ACHN (cell line): Measurements from ENCODE around the gene MYO15A.

Experiments used
- DNase-seq: peaks from one replicate; pipeline ENCODE4 v3.0.0-alpha.2; 2015
- in situ Hi-C: cut with HindIII; loops from 2 replicates; pipeline ENCODE4 v1.10.0; 2017; ENCODE audit warnings: low sequenced_read_pairs, low pct_ligation_motif_present, low pct_unique_long_range_greater_than_20kb

Gene MYO15A

DNA sequence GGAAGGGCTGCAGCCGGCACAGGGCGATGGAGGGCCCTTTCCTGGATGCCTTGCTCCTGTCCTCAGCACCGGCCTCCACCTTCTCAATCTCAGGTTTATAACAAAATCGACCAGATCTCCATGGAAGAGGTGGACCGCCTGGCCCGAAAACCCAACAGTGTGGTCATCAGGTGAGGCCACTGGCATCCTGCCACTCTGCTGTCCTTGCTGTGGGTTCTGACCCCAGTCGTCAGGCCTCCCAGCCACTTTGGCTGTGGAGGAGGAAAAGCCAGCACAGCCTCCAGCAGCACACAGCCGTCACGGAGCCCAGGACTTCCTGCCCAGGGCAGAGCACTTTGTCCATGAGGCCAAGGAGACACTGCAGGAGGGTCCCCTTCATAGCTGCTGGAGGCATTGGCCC, 6.7 kb upstream of the MYO15A start:
- in situ Hi-C loops = no loop called here
- DNase-seq = no peak

DNA sequence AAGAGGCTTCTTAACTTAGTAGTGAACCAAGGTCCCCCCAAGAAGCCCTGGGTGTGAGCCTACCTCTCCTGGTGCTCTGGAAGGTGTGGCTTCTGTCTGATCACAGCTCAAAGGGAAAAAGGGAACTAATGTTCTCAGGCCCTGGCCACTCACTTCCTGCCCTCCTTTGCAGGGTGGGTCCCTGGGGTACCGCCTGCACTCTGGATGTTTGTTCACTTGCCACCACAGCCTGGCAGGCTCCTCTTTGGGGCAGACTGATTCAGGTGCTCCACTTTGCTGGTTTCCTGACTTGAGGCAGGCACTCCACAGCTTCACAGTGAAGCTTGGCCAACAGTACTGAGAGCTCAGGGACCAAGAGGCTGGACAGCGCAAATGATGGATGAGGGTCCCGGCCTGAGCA, 5.9 kb upstream of the MYO15A start:
- in situ Hi-C loops = no loop called here
- no peak for DNase-seq

DNA sequence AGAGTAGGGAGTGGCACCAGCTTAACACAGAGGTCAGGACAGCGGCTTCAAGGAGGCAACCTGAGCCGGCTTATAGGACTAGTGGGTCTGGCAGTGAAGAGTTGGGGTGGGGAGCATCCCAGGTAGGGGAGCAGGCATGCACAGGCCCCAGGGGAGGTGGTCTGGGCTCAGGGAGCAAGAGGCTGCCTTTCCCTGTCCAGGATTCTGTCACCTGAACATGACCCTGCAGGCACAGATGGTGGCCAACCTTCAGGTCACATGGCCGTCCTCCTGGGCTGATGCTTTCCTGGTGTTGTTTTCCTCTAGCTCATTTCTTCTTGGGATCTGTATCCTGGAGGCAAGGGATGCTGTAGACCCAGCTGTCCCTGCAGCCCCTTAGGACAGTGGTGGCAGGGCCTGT, 3.5 kb upstream of the MYO15A start:
- in situ Hi-C loops = no loop called here
- no peak for DNase-seq

DNA sequence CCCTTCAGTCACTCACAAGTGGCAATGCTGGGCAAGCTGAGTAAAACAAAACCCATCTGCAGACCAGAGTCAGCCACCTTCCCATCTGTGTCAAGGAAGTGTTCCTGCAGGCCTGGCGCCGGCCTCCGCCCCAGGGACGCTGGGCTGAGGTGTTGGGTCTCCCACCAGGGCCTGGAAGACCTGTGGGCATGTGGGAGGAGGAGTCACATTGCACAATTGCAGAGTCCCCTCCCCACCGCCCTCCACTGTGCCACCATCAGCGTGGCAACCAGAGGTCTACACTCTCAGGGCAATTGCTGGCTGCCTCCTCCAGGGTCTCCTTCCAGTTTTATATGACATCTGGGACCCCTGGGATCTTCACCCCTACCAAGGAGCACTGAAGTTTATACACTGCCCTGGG, 3.0 kb upstream of the MYO15A start:
- DNase-seq = no peak
- in situ Hi-C loops = no loop called here

DNA sequence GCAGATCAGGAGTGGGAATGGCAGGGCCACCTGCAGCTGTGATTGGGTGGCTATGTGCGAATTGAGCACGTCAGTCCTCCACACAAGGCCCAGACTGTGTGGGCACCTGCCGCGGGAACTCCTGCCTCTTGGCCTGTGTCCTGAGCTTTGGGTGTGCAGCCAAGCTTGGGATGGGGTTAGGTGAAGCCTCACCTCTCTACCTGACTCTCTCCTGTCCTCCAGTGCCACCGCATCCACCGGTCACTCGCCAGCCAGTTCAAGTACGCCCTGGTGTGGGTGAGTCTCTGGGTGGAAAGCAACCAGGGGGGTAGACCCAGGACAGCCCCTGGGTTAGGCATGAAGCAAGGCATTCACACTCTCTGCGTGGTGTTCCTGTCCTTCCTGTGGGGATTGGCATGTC, 2.3 kb upstream of the MYO15A start:
- DNase-seq = no peak
- in situ Hi-C loops = no loop called here

DNA sequence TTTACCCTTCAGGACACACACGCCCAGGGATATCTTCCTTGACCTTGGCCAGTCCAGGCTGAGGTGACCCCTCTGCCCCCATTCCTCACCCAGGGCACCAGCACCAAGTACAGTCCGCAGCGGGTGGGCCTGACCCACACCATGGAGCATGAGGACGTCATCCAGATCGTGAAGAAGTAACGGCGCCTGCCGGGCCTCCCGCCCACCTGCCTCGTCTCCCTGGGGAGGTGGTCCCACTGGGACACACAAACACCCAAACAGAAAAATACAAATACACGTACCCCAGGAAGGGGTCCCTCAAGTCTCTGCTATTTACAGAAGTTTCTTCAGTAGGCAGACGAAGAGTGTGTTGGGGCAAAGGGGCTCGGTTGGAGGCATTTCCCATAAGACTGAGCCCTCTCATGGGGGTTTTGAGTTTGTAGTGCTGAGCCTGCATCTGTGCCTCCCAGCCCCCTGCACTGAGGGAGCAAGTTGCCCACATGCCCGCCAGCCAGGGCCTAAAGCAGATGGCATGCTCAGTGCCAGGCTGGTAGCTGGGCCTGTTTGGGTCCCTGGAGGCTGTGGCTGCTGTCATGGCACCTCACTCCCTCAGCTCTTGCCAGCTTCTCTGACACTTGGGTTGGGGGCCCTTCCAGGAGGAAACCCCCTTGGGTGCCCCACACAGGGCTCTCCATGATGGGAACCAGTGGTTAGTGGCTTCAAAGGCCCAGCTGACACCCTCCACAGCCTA, 1.3 kb upstream of the MYO15A start:
- DNase-seq = no peak
- in situ Hi-C loops = no loop called here

DNA sequence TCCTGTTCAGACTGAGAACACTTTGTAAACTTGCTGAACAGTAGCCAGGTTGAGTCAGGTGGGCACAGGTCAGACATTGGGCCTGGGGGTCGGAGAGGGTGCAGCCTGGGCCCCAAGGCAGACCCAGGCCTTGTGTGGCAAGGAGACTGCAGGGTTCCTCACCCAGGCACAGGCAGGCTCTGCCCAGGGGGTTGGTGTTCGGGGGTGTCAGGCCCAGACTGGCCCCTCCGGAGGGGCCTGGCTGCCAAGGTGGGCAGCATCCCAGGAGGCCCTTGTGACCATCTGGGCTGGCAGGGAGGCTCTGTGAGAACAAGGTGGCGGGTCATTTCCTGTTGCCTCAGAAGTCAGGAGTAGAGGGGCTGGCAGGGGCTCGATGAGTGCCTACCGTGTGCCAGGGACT, 585 bp upstream of the MYO15A start:
- in situ Hi-C loops = no loop called here
- DNase-seq = no peak

DNA sequence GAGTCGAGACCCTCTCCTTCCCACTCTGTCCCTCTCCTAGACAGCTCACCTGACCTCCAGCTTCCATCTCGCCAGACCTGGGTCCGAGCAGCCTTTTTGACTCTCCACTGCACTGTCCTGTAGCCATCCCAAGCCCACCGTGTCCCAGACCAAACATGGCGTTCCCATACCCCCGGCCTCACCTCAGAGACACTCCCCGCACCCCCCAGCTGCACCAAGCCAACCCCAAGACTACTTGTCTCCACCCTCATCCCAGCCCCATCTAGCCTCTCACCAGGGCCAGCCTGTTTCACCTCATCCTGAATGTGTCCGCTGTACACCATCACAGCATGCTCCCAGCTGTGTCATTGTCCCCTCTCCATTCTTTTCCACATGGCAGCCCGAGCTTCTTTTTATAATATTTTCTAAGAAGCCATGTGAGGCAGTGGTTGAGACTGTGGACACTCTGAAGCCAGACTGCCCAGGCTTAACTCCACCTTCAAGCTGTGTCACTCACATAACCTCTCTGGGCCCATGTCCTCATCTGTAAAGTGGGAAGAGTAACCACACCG, 1.5 kb downstream of the MYO15A start:
- in situ Hi-C loops = no loop called here
- no peak for DNase-seq

DNA sequence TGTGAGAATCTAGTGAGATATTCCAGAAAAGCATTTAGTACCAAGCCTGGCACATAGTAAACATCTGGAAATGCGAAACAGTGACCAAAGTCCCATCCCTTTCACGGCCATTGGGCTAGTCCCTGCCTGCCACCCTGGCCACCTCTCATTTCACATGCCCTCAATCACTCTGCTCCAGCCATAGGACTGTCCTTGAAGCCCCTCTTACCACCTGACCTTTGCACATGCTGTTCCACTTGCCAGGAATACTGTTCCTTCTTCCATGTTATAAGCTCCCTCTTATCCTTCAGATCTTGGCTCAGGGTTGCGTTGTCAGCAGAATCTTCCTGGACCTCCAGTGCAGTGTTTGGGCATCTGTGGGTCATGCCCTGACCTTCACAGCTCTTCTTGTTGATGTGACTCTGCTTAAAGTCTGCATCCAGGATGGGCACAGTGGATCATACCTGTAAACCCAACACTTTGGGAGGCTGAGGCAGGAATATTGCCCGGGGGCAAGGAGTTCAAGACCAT, 2.1 kb downstream of the MYO15A start:
- in situ Hi-C loops = no loop called here

DNA sequence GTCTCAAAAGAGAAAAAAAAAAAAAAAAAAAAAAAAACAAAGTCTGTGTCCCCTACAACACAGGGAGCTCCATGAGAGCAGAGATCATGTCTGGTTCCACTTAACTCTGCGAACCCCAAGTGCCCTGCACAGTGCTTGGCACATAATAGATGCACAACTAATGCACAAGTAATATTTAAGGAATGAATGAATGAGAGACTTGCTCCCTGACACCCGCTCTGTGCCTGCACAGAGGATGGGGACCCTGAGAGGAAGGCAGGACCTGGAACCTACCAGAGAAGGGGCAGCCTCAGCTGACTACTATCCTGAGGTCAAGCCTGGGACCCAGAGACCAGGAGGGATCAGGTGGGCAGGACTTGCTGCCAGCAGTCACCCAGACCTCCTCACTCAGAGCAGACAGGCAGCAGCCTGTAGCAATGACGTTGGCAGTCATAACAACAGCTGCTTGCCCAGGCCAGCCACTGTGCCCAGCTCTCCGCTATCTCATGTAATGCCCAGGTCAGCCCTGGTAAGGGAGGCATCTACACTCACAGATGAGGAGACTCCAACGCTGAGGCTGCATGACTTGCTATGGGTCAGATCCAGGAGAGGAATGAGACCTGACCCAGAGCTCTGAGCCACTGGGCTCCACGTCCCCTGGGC, 2.9 kb downstream of the MYO15A start:
- in situ Hi-C loops = no loop called here
- DNase-seq = no peak

More for the DNA sequence above, 2.1 kb downstream of the MYO15A start:
- no peak for DNase-seq

DNA sequence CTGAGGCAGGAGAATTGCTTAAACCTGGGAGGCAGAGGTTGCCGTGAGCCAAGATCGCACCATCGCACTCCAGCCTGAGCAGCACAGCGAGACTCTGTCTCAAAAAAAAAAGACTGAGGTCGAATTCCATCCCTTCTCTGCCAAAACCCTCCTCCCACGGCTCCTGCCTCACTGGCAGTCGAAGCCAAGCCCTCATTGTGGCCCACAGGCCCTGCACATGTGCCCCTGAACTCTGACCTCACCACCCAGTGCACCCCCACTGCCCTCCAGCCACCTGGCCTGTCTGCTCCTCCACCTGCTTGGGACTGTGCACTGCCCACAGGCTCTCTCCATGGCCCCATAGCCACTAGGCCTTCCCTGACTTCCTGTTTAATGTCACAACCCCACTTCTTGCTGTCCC, 7.0 kb downstream of the MYO15A start:
- in situ Hi-C loops = no loop called here
- DNase-seq = no peak

DNA sequence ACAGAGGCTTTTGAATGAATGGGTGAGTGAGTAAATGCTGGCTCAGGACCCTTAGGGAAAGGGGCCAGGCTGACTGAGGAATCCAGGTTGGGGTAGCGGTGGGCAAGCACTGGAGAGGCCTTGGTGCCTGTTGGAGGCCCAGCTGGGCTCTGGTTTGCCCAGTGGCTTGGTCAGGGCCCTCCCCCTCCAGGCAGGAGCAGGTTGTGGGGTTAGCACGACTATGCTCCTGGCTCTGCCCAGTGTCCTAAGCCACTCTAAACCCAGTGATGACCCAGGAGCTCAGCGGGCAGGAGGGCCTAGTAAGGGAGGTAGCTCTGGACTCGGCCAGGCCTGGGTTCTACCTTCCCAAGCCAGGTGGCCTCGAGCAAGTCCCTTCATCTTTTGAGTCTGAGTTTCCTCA, 7.5 kb downstream of the MYO15A start:
- DNase-seq = no peak
- in situ Hi-C loops = no loop called here

DNA sequence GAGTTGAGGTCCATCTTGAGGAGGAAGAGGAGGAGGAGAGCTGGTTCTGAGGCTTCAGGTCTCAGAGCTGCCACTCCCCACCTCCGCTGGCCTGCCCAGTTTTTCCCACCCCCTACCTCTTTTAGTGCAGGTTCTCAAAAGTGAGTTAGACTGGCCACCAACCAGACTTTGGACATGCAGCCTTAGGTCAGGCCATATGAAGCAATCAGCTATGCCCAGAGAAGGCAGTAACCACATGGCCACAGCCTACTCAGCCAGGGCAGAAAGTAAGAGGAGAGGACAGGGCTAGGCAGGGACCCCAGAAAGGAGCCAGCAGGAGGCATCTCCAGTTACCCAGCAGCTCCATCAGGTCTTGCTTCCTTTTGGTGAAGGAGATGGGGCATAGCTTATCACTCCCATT, 9.0 kb downstream of the MYO15A start:
- in situ Hi-C loops = no loop called here
- DNase-seq = no peak

DNA sequence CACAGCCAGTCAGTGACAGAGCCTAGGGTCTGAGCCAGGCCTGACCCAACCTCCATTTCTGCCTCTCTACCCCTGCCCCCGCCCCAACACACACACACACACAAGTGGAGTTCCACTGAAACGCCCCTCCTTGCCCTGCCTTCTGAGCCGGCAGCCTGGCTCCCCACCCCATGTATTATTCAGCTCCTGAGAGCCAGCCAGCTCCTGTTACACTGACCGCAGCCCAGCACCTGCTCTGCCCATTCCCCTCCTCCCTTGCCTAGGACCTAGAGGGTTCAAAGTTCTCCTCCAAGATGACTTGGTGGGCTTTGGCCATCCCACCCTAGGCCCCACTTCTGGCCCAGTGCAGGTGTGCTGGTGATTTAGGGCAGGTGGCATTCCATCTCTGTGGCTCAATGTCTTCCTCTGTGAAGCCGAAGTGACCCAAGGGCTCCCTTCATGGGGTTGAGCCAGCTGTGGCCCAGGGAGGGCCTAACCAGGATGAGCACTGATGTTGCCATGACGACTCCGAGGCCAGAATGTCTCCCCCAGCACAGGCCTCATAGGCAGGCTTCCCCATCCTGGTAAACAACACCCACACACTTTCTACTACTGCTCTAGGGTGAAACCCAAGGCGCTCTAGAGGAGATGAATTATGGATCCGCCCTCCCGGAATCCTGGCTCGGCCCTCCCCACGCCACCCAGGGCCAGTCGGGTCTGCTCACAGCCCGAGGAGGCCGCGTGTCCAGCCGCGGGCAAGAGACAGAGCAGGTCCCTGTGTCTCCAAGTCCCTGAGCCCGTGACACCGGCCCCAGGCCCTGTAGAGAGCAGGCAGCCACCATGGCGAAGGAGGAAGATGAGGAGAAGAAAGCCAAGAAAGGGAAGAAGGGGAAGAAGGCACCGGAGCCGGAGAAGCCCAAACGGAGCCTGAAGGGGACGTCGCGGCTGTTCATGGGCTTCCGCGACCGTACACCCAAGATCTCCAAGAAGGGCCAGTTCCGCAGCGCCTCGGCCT, 9.7 kb downstream of the MYO15A start:
- in situ Hi-C loops = no loop called here
- no peak for DNase-seq

DNA sequence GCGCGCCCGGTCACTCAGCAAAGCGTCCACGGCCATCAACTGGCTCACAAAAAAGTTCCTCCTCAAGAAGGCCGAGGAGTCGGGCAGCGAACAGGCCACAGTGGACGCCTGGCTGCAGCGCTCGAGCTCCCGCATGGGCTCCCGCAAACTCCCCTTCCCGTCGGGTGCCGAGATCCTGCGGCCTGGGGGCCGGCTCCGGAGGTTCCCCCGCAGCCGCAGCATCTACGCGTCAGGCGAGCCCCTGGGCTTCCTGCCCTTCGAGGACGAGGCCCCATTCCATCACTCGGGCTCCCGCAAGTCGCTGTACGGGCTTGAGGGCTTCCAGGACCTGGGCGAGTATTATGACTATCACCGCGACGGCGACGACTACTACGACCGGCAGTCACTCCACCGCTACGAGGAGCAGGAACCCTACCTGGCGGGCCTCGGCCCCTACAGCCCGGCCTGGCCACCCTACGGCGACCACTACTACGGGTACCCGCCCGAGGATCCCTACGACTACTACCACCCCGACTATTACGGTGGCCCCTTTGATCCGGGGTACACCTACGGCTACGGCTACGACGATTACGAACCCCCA, 10.7 kb downstream of the MYO15A start:
- in situ Hi-C loops = no loop called here
- no peak for DNase-seq

DNA sequence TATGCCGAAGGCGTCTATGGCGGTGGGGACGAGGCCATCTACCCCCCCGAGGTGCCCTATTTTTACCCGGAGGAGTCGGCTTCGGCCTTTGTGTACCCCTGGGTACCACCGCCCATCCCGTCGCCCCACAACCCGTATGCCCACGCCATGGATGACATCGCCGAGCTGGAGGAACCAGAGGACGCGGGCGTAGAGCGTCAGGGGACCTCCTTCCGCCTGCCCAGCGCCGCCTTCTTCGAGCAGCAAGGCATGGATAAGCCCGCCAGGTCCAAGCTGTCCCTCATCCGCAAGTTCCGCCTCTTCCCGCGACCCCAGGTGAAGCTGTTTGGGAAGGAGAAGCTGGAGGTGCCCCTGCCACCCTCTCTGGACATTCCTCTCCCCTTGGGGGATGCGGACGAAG, 11.4 kb downstream of the MYO15A start:
- DNase-seq = no peak
- in situ Hi-C loops = no loop called here

DNA sequence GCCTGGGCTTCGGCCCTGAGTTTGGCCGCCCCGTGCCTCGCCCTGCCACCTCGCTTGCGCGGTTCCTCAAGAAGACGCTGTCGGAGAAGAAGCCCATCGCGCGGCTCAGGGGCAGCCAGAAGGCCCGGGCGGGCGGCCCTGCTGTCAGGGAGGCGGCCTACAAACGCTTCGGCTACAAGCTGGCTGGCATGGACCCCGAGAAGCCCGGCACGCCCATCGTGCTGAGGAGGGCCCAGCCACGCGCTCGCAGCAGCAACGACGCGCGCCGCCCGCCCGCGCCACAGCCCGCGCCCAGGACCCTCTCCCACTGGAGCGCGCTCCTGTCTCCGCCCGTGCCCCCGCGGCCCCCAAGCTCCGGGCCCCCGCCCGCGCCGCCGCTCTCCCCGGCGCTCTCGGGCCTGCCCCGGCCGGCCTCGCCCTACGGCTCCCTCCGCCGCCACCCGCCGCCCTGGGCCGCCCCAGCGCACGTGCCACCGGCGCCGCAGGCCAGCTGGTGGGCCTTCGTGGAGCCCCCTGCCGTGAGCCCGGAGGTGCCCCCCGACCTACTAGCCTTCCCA, 12.0 kb downstream of the MYO15A start:
- in situ Hi-C loops = no loop called here
- DNase-seq = no peak

DNA sequence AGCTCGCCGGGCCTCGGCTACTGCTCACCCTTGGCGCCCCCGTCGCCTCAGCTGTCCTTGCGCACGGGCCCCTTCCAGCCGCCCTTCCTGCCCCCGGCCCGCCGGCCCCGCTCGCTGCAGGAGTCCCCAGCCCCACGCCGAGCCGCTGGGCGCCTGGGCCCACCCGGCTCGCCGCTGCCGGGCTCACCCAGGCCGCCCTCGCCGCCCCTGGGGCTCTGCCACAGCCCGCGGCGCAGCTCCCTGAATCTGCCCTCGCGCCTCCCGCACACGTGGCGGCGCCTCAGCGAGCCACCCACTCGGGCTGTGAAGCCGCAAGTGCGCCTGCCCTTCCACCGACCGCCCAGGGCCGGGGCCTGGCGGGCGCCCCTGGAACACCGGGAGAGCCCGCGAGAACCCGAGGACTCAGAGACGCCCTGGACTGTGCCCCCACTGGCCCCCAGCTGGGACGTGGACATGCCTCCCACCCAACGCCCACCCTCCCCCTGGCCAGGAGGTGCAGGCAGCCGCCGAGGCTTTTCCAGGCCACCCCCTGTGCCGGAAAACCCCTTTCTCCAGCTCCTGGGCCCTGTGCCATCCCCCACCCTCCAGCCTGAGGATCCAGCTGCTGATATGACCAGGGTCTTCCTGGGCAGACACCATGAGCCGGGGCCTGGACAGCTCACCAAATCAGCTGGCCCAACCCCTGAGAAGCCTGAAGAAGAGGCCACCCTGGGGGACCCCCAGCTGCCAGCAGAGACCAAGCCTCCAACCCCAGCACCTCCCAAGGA, 12.8 kb downstream of the MYO15A start:
- DNase-seq = no peak
- in situ Hi-C loops = no loop called here
